ENCODE measurements around the gene CCDC136.

The CCDC136 gene

DNA sequence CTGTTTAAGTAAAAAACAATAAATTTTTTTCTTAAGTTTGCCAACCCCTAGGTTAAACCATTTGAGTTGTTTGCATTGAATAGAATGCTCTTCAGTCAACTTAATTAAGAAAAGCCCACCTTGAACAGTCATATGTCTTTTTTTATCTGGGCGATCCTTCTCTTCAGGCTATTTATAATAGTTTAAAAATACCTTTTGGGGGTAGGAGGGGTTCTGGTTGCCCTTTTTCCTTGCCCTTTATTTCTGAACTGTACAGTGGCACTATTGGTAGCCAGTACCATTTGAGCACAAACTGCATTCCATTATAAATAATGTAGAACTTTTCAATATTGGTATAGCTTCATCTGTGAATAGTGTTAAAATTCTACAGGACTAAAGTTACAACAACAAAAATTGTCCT, 39.5 kb upstream of the CCDC136 start:
- H3F3A ChIP-seq (ENCODE audit: control insufficient read depth, insufficient read depth), result 0 out of 2 replicates have a peak, but pooled peaks cover 4% of the 10 kb centered on the region
- no peak overlapping the region for H3K27ac ChIP-seq (ENCODE audit: low read depth, low read length)
- H3K79me2 ChIP-seq (ENCODE audit: control insufficient read depth, low read length), result peaks cover 58% of the 10 kb centered on the region
- H3K4me1 ChIP-seq (ENCODE audit: control insufficient read depth, low read length), result no peaks in the 10 kb centered on the region
- H3K4me3 ChIP-seq (ENCODE audit: low read length), result no peak overlapping the region
- peaks cover 90% of the 10 kb centered on the region for H3K36me3 ChIP-seq (ENCODE audit: control insufficient read depth, low read length)
- TF ChIP-seq, protein P1, sequence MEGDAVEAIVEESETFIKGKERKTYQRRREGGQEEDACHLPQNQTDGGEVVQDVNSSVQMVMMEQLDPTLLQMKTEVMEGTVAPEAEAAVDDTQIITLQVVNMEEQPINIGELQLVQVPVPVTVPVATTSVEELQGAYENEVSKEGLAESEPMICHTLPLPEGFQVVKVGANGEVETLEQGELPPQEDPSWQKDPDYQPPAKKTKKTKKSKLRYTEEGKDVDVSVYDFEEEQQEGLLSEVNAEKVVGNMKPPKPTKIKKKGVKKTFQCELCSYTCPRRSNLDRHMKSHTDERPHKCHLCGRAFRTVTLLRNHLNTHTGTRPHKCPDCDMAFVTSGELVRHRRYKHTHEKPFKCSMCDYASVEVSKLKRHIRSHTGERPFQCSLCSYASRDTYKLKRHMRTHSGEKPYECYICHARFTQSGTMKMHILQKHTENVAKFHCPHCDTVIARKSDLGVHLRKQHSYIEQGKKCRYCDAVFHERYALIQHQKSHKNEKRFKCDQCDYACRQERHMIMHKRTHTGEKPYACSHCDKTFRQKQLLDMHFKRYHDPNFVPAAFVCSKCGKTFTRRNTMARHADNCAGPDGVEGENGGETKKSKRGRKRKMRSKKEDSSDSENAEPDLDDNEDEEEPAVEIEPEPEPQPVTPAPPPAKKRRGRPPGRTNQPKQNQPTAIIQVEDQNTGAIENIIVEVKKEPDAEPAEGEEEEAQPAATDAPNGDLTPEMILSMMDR (IDR thresholded peaks at IDR 0.05; ENCODE audit: low read depth, low read length, poor library complexity, severe bottlenecking), result no peak
- TF ChIP-seq EZH2phosphoT487 (IDR thresholded peaks at IDR 0.05; ENCODE audit: borderline replicate concordance, low read length), result no peak
- H4K20me1 ChIP-seq (ENCODE audit: control insufficient read depth, insufficient read depth, low read depth, low read length), result peaks cover 8% of the 10 kb centered on the region; the same call in 1 of the 2 replicates
- no peak overlapping the region for H3K4me2 ChIP-seq (ENCODE audit: low read length)
- no peaks in the 10 kb centered on the region for H3K27me3 ChIP-seq (ENCODE audit: control insufficient read depth, low read length)
- no peaks in the 10 kb centered on the region for H3K9me2 ChIP-seq (replicated peaks; ENCODE audit: control insufficient read depth, low read length)
- H3K9me3 ChIP-seq (ENCODE audit: control insufficient read depth, insufficient read depth, low read length), result no peaks in the 10 kb centered on the region

DNA sequence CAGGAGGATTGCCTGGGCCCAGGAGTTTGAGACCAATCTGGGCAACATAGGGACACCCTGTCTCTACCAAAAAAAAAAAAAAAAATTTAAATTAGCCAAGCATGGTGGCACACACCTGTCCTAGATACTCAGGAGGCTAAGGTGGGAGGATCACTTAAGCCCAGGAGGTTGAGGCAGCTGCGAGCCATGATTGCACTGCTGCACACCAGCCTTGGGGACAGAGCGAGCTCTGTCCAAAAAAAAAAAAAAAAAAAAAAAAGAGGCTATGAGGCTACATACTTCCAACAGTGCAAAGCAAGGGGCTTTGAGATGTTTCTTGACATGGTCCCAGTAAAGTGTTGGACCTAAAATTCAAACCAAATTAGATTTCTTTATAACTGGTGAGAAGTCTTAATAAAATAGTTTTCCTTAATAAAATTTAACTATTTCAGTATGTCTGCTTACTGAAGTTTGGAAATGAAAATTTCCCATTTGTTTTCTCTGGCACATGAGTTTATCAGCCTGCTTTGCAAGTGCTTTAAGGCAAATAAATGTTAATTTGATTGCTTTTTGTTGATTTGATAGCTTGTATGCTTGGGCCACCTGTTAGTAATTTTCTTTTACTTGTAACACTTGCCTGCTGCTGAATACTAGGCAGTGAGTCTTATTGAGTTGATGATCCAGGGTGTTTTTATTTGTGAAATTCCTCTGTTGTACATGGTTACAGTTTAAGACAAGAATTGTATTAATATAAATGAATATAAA, 36.5 kb upstream of the CCDC136 start:
- H3K4me1 ChIP-seq (ENCODE audit: control insufficient read depth, low read length), result no peaks in the 10 kb centered on the region
- no peaks in the 10 kb centered on the region for H3K27me3 ChIP-seq (ENCODE audit: control insufficient read depth, low read length)
- peaks cover 32% of the 10 kb centered on the region for H3K79me2 ChIP-seq (ENCODE audit: control insufficient read depth, low read length)
- peaks cover 90% of the 10 kb centered on the region for H3K36me3 ChIP-seq (ENCODE audit: control insufficient read depth, low read length)
- no peak overlapping the region for H3K27ac ChIP-seq (ENCODE audit: low read depth, low read length)
- H3K9me3 ChIP-seq (ENCODE audit: control insufficient read depth, insufficient read depth, low read length), result no peaks in the 10 kb centered on the region
- no peak overlapping the region for H3K4me3 ChIP-seq (ENCODE audit: low read length)
- no peaks in the 10 kb centered on the region for H3K9me2 ChIP-seq (replicated peaks; ENCODE audit: control insufficient read depth, low read length)
- H3F3A ChIP-seq (ENCODE audit: control insufficient read depth, insufficient read depth), result 0 out of 2 replicates have a peak, but pooled peaks cover 5% of the 10 kb centered on the region
- H4K20me1 ChIP-seq (ENCODE audit: control insufficient read depth, insufficient read depth, low read depth, low read length), result no peaks in the 10 kb centered on the region
- TF ChIP-seq, protein P1 (IDR thresholded peaks at IDR 0.05; ENCODE audit: low read depth, low read length, poor library complexity, severe bottlenecking), result no peak
- TF ChIP-seq EZH2phosphoT487 (IDR thresholded peaks at IDR 0.05; ENCODE audit: borderline replicate concordance, low read length), result no peak
- H3K4me2 ChIP-seq (ENCODE audit: low read length), result no peak overlapping the region

DNA sequence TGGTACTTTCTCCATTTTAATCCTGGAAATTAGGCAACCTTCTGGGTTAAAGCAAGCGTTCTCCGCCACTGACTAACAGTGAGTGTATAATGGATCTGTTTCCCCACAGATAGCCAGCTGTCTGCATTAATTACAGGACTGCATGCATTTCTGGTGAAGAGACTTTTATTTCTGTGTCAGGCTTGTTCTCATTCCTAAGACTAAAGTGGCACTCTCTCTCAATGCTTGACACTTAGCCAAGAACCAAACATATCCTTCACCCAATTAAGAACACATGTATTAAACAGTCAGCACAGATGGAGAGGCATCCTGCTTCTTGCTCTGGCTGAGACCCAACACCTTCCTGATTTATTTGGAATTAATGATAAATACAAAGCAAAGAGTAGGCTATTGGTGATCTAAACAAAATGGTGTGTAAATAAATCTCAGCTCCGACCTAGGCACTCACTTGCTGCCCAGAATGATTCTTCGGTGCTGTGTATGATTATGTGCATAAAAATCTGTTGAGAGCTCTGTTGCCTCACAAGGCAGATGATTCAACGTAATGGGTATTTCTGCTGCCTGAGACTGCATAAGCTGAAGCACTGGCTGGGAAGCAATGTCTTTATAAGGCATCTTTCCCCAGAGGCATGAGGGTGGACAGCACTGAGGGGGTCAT, 35.8 kb upstream of the CCDC136 start:
- 0 out of 2 replicates have a peak, but pooled peaks cover 5% of the 10 kb centered on the region for H3F3A ChIP-seq (ENCODE audit: control insufficient read depth, insufficient read depth)
- peaks cover 87% of the 10 kb centered on the region for H3K36me3 ChIP-seq (ENCODE audit: control insufficient read depth, low read length)
- no peak overlapping the region for H3K27ac ChIP-seq (ENCODE audit: low read depth, low read length)
- H3K79me2 ChIP-seq (ENCODE audit: control insufficient read depth, low read length), result peaks cover 26% of the 10 kb centered on the region
- no peak overlapping the region for H3K4me2 ChIP-seq (ENCODE audit: low read length)
- H3K4me1 ChIP-seq (ENCODE audit: control insufficient read depth, low read length), result no peaks in the 10 kb centered on the region
- no peaks in the 10 kb centered on the region for H4K20me1 ChIP-seq (ENCODE audit: control insufficient read depth, insufficient read depth, low read depth, low read length)
- no peaks in the 10 kb centered on the region for H3K27me3 ChIP-seq (ENCODE audit: control insufficient read depth, low read length)
- H3K9me3 ChIP-seq (ENCODE audit: control insufficient read depth, insufficient read depth, low read length), result no peaks in the 10 kb centered on the region
- no peak for TF ChIP-seq EZH2phosphoT487 (IDR thresholded peaks at IDR 0.05; ENCODE audit: borderline replicate concordance, low read length)
- TF ChIP-seq, protein P1 (IDR thresholded peaks at IDR 0.05; ENCODE audit: low read depth, low read length, poor library complexity, severe bottlenecking), result no peak
- H3K9me2 ChIP-seq (replicated peaks; ENCODE audit: control insufficient read depth, low read length), result no peaks in the 10 kb centered on the region
- no peak overlapping the region for H3K4me3 ChIP-seq (ENCODE audit: low read length)
